ENCODE results near the gene FAM186B. TPM values are rescaled to one million over a fixed set of nuclear protein-coding genes. Genes with fewer than 3 reads are reported as not detected.

FAM186B gene
- total and polyA plus RNA-seq, 2 of the 13 experiments (the other 11 are each of a cell fraction or from before 2014, with no cell fraction given) = 0.07 to 0.20 TPM

DNA sequence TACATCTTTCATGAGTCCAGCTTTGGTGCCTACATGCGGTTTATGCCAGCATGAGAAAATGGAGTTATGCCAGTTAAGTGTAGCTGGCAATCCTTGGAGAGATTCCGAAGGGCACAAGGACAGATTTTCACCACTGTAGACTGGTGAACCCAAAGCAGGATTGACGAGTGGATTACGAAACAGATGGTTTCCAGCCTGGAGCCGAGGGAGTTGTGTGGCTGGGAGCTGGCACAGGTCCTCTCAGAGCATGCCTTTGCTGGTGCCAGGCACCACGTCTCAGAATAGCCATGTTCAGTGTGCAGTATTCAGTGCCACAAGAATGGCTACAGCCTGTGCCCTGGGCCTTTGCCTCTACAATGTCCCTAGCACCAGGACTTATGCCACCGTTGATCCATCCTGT, 53.4 kb downstream of the FAM186B start:
- ATAC-seq (no peak), DNase-seq (ENCODE audit: low spot score) (no peak), FAIRE-seq (peak; percentile 32)
- CTCF ChIA-PET (ENCODE audit: low intra/inter-chr PET ratio, low total read pairs) = no interaction called here
- intact Hi-C loops (cut with micrococcal nuclease; ENCODE audit: unreplicated experiment) (no loop called here), in situ Hi-C loops (cut with HindIII; ENCODE audit: extremely low pct_ligation_motif_present, low pct_unique_long_range_greater_than_20kb) (no loop called here)
- WGBS (ENCODE audit: low lambda C conversion rate) = 51% methylated on average over 5 of the region's 7 CpGs
- no peaks in the 10 kb centered on the region for H3K79me2 ChIP-seq (ENCODE audit: insufficient read depth, low read length)
- H3K27me3 ChIP-seq (ENCODE audit: control insufficient read depth in 1 of 2, insufficient read depth in 2 of 2, low read length in 2 of 2) = 0 out of 5 replicates have a peak, but pooled peaks cover 0 to 1% of the 10 kb centered on the region in 2 experiments
- no TSS peak for BruUV-seq (replicated peaks)
- H3K4me3 ChIP-seq (replicated peaks in 1 of 3; ENCODE audit: insufficient read depth in 1 of 3, low read depth in 2 of 3, low read length in 3 of 3) = no peak overlapping the region
- no peak overlapping the region for H3K9ac ChIP-seq (ENCODE audit: insufficient read depth, low read depth, low read length)
- no peaks in the 10 kb centered on the region for H4K20me1 ChIP-seq (ENCODE audit: insufficient read depth, low read length)
- H3K9me3 ChIP-seq (ENCODE audit: low read length) = no peaks in the 10 kb centered on the region
- no peak overlapping the region for H3K27ac ChIP-seq (ENCODE audit: extremely low read length, insufficient read depth, low read length)
- POLR2A ChIA-PET = interaction anchor here (2.0 kb wide), 1 partner anchor 15 kb away, joined by 11 read pairs; the partner anchor contains the start of gene MCRS1
- H2AFZ ChIP-seq (ENCODE audit: low read length) = no peak overlapping the region
- no peak overlapping the region for H3K4me2 ChIP-seq (ENCODE audit: low read depth, low read length)
- TF ChIP-seq HNF4A (CRISPR knock-in tag; IDR thresholded peaks at IDR 0.05) (peak; percentile 17; the same call in 1 of the 2 replicates), CEBPG (CRISPR knock-in tag; IDR thresholded peaks at IDR 0.05) (peak; percentile 48; the same call in 1 of the 2 replicates), MTA1 (CRISPR knock-in tag; IDR thresholded peaks at IDR 0.05; ENCODE audit: borderline replicate concordance) (0 out of 2 replicates have a peak, but pooled peaks have one; percentile 30), ZFP36 (IDR thresholded peaks at IDR 0.05; ENCODE audit: borderline replicate concordance, low read depth, low read length, partially characterized antibody) (no peak), GATAD2A (CRISPR knock-in tag; IDR thresholded peaks at IDR 0.05) (0 out of 2 replicates have a peak, but pooled peaks have one; percentile 12), UBTF (CRISPR knock-in tag; IDR thresholded peaks at IDR 0.05) (no peak), CEBPB (IDR thresholded peaks at IDR 0.05; ENCODE audit: borderline replicate concordance, low read depth, low read length) (peak; percentile 71; the same call in 1 of the 2 replicates)
- TF ChIP-seq, protein P1, sequence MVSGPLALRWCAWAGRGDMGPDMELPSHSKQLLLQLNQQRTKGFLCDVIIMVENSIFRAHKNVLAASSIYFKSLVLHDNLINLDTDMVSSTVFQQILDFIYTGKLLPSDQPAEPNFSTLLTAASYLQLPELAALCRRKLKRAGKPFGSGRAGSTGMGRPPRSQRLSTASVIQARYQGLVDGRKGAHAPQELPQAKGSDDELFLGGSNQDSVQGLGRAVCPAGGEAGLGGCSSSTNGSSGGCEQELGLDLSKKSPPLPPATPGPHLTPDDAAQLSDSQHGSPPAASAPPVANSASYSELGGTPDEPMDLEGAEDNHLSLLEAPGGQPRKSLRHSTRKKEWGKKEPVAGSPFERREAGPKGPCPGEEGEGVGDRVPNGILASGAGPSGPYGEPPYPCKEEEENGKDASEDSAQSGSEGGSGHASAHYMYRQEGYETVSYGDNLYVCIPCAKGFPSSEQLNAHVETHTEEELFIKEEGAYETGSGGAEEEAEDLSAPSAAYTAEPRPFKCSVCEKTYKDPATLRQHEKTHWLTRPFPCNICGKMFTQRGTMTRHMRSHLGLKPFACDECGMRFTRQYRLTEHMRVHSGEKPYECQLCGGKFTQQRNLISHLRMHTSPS (CRISPR knock-in tag; IDR thresholded peaks at IDR 0.05; ENCODE audit: low read depth) = peak; percentile 49; the same call in 1 of the 2 replicates
- TF ChIP-seq, protein P2, sequence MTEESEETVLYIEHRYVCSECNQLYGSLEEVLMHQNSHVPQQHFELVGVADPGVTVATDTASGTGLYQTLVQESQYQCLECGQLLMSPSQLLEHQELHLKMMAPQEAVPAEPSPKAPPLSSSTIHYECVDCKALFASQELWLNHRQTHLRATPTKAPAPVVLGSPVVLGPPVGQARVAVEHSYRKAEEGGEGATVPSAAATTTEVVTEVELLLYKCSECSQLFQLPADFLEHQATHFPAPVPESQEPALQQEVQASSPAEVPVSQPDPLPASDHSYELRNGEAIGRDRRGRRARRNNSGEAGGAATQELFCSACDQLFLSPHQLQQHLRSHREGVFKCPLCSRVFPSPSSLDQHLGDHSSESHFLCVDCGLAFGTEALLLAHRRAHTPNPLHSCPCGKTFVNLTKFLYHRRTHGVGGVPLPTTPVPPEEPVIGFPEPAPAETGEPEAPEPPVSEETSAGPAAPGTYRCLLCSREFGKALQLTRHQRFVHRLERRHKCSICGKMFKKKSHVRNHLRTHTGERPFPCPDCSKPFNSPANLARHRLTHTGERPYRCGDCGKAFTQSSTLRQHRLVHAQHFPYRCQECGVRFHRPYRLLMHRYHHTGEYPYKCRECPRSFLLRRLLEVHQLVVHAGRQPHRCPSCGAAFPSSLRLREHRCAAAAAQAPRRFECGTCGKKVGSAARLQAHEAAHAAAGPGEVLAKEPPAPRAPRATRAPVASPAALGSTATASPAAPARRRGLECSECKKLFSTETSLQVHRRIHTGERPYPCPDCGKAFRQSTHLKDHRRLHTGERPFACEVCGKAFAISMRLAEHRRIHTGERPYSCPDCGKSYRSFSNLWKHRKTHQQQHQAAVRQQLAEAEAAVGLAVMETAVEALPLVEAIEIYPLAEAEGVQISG (CRISPR knock-in tag; IDR thresholded peaks at IDR 0.05) = 0 out of 2 replicates have a peak, but pooled peaks have one; percentile 36
- H3K36me3 ChIP-seq (replicated peaks in 1 of 2; ENCODE audit: control insufficient read depth in 1 of 2, insufficient read depth in 2 of 2, low read length in 2 of 2) = no peaks in the 10 kb centered on the region; a peak in 1 of 5 replicates
- H3K4me1 ChIP-seq (ENCODE audit: insufficient read depth, low read length) = peaks cover 57% of the 10 kb centered on the region
